Activated naive CD8-positive, alpha-beta T cell treated with anti-CD3 and anti-CD28 coated beads, Interleukin-2, amount 50 U/mL, for 24 hours (primary cell): Measurements from ENCODE around the gene EXOC4.

Source experiments
- ATAC-seq: fragments of 150-1000 bp; cut with Tn5 transposase; one replicate; pipeline ENCODE4 v1.10.0; 2021
- DNase-seq: peaks from one replicate; pipeline ENCODE4 v3.0.0; 2021
- H3K27ac Mint-ChIP-seq: one replicate; pipeline ENCODE4 v1.8.0; 2021; ENCODE audit warnings: mild to moderate bottlenecking, mixed read lengths
- H3K27me3 Mint-ChIP-seq: one replicate; pipeline ENCODE4 v1.8.0; 2021; ENCODE audit warnings: mixed read lengths
- H3K36me3 Mint-ChIP-seq: one replicate; pipeline ENCODE4 v1.8.0; 2021; ENCODE audit warnings: low read depth, mixed read lengths
- H3K4me1 Mint-ChIP-seq: one replicate; pipeline ENCODE4 v1.8.0; 2021; ENCODE audit warnings: mixed read lengths
- H3K4me3 Mint-ChIP-seq: one replicate; pipeline ENCODE4 v1.8.0; 2021; ENCODE audit warnings: mild to moderate bottlenecking, moderate library complexity, mixed read lengths
- H3K9me3 Mint-ChIP-seq: one replicate; pipeline ENCODE4 v1.8.0; 2021; ENCODE audit warnings: mixed read lengths

Gene EXOC4

DNA sequence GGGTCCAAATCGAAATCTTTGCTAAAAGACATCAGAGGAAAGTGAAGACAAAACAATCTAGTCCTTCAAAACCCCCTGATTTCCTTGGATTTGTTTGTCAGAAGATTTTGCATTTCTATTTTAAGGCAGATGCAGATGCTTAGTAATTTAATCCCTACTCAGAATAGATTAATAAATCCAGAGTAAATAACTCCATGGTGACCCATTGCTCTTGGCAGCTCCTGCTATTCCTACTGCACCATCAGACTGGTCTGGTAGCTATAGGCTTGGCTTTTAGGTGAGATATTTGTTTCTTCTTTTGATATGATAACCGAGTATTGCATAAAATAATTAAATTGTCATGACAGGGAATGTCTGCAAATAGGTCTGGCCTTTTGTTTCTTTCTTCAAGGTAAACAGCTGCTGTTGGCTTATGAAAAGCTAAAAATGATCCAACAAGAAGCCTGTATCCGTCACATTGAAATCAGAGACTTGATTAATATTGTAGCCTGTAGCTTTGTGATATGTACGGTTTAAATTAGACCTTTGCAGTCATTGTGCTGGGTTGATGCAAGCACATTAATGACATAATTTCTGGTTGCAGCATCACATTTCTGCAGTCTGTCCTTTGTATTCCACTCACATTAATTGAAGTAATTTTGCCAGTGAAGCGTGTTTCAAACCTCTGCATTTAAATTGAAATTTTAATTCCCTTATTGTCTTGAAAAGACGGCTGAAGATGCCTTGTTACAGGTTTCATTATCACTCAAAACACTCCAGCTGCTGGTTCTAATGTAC lies 40.7 kb downstream of the EXOC4 start:
- H3K27me3 Mint-ChIP-seq = no peaks in the 10 kb centered on the region
- H3K4me1 Mint-ChIP-seq = peaks cover 2% of the 10 kb centered on the region
- H3K9me3 Mint-ChIP-seq = no peaks in the 10 kb centered on the region
- no peak overlapping the region for H3K27ac Mint-ChIP-seq
- ATAC-seq (no peak), DNase-seq (no peak)
- peaks cover 35% of the 10 kb centered on the region for H3K36me3 Mint-ChIP-seq
- H3K4me3 Mint-ChIP-seq = no peak overlapping the region

DNA sequence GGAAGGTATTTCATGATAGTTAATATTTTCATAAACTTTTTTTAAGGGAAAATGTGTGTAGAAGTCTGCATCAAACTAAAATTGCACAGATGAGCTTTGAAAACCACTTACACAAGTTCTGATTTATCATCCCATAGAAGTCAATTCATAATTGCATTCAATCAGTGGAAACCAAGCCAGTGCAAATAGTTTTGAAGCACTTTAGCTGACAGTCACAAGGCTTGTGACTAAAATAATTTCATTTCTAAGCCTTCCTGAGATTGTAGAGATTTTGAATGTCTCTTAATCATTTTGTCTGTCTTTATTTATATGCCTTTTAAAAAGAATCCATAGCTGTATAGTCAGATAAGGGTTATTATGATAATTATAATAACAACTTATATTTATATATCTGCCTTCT lies 41.4 kb downstream of the EXOC4 start:
- ATAC-seq (no peak), DNase-seq (no peak)
- Mint-ChIP-seq H3K9me3 (no peaks in the 10 kb centered on the region), H3K4me3 (no peak overlapping the region), H3K27ac (no peak overlapping the region), H3K4me1 (peaks cover 2% of the 10 kb centered on the region), H3K27me3 (no peaks in the 10 kb centered on the region), H3K36me3 (peaks cover 29% of the 10 kb centered on the region)

DNA sequence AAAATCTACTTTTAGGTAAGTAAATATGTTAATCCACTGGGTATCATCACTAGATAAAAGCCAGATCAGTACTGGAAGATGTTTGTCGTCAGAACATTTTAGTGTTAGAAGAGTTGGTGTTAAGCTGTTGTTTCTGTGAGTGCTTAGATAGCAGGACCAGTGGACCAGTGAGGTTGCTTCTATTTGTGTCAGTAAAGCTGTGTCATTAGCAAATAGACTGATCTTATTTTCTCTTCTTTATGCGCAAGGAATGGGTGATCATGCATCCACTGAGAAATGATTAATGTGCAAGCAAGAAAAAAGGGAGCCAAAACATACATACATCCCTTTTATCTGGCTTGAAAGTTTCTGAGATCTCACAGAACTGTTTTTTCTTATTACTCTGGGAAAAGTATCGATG lies 42.6 kb downstream of the EXOC4 start:
- H3K4me3 Mint-ChIP-seq = no peak overlapping the region
- ATAC-seq (no peak), DNase-seq (no peak)
- no peaks in the 10 kb centered on the region for H3K27me3 Mint-ChIP-seq
- peaks cover 21% of the 10 kb centered on the region for H3K36me3 Mint-ChIP-seq
- H3K9me3 Mint-ChIP-seq = no peaks in the 10 kb centered on the region
- peaks cover 2% of the 10 kb centered on the region for H3K4me1 Mint-ChIP-seq
- H3K27ac Mint-ChIP-seq = no peak overlapping the region

DNA sequence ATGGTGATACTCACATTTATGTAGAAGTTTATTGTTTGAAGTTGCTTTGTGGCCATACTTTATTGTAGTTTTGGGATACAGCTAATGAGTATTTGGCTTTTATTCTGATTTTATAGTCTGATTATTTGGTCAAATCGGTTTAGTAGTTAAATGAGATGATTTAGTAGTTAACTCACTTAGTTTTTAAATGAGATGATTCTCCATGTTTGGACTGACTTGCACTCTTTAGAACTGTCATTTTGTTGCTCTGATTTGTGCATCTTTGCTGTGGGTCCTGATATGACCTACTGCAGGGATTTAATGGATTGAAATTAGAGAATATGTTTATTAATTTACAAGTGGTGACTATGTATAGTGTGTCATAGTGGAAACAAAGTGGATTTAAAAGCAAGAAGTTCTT lies 44.2 kb downstream of the EXOC4 start:
- DNase-seq = no peak
- H3K4me1 Mint-ChIP-seq = no peaks in the 10 kb centered on the region
- no peak overlapping the region for H3K27ac Mint-ChIP-seq
- H3K9me3 Mint-ChIP-seq = no peaks in the 10 kb centered on the region
- no peaks in the 10 kb centered on the region for H3K27me3 Mint-ChIP-seq
- ATAC-seq = no peak
- H3K4me3 Mint-ChIP-seq = no peak overlapping the region
- H3K36me3 Mint-ChIP-seq = peaks cover 10% of the 10 kb centered on the region

DNA sequence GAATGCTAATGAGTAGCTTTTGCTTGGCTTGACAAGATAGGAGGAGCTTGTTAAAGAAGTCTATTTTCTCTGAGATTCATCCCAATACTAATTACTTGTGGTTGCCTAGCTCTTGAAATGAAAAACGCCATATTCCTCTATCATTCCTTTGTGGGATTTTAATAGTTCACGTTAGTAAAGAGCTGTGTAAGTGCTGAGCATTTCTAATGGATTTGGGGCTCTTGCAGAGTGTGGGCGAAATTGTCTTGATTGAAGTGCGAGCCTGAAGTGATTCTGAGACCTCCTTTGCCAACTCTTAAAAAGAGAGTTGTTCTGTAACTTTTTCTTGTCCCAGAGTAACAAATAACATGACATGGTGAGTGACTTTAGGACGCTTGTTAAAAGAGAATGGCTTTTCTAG lies 45.2 kb downstream of the EXOC4 start:
- DNase-seq (no peak), ATAC-seq (no peak)
- Mint-ChIP-seq H3K9me3 (no peaks in the 10 kb centered on the region), H3K27me3 (no peaks in the 10 kb centered on the region), H3K27ac (no peak overlapping the region), H3K4me3 (no peak overlapping the region), H3K36me3 (peaks cover 10% of the 10 kb centered on the region), H3K4me1 (no peaks in the 10 kb centered on the region)

DNA sequence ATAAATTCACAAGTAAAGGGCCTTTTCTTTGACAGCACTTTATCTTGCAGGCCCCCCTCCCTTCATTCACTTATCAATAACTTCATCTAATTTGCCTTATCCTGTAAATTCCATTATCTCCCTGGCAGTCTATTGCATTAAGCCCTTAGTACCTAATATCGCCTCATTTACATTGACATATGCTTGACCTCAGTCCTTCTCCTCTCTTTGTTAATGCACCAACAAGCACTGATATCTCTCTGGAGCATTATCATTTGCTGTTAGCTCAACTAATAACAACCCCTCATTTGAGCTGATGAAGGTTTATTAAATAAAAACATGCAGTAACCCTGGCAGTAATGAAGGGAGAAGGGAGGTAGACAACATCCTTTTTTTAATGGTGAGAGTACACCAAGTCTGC lies 46.8 kb downstream of the EXOC4 start:
- no peaks in the 10 kb centered on the region for H3K9me3 Mint-ChIP-seq
- ATAC-seq (no peak), DNase-seq (no peak)
- H3K27ac Mint-ChIP-seq = no peak overlapping the region
- peaks cover 8% of the 10 kb centered on the region for H3K36me3 Mint-ChIP-seq
- H3K4me3 Mint-ChIP-seq = no peak overlapping the region
- no peaks in the 10 kb centered on the region for H3K4me1 Mint-ChIP-seq
- no peaks in the 10 kb centered on the region for H3K27me3 Mint-ChIP-seq

DNA sequence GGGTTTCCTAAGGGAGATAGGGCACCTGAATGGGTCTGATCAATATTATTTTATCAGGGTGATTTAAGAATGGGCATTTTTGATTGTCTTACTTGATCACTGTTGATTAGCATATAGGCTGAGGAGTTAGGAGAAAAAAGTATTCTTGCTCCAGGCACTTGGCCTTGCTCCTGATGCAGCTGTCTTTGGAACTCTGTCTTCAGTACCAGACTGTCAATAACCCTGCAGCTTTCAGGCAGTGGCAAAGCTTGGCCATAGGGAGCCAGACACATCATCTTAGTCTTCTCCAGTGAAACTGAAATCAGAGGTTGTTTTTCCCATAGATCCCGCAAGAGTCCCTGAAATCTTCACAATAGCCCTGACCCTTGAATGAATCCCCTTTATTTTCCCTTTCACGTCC lies 47.2 kb downstream of the EXOC4 start:
- no peak overlapping the region for H3K27ac Mint-ChIP-seq
- DNase-seq (no peak), ATAC-seq (no peak)
- H3K4me3 Mint-ChIP-seq = no peak overlapping the region
- H3K27me3 Mint-ChIP-seq = no peaks in the 10 kb centered on the region
- H3K9me3 Mint-ChIP-seq = no peaks in the 10 kb centered on the region
- H3K4me1 Mint-ChIP-seq = no peaks in the 10 kb centered on the region
- peaks cover 8% of the 10 kb centered on the region for H3K36me3 Mint-ChIP-seq

DNA sequence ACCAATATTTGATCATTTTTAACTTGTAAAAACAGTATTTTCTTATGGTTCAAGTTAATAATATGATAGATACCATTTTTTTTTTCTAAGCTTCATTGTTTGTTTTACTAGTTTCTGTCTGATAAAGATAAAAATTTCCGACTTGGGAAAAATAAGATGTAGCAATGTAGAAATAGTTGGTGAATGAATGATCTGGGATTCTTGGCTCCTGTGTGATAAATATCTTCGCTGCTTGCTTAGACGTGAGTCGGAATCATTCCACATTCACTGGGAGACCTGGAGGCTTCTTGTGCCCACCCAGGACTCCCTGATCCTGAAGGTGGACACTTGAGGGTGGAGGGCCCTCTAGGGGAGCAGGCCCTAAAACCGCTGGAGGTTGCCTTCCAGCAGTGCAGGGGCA lies 47.9 kb downstream of the EXOC4 start:
- Mint-ChIP-seq H3K4me1 (no peaks in the 10 kb centered on the region), H3K4me3 (no peak overlapping the region), H3K9me3 (no peaks in the 10 kb centered on the region), H3K27me3 (no peaks in the 10 kb centered on the region), H3K36me3 (peaks cover 15% of the 10 kb centered on the region), H3K27ac (no peak overlapping the region)
- ATAC-seq (no peak), DNase-seq (no peak)

DNA sequence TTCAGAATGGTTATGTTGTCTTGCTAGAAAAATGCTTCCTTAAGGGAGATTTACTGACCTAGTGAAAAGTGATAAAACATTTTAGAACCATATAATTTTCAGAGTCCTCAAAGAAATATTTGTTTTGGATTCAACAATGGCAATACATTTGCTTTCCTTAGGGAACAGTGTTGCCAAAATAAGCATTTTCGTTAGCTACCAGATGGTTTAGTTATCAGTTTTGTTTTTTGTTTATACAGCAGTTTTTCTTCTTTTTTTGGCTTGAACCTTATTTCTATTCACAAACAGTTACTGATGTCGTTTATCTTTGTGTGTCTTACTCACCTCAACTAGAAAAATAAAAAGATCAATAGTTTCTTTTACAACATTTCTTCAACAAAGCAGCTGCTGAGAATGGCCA lies 48.6 kb downstream of the EXOC4 start:
- Mint-ChIP-seq H3K27me3 (no peaks in the 10 kb centered on the region), H3K27ac (no peak overlapping the region), H3K9me3 (no peaks in the 10 kb centered on the region), H3K4me3 (no peak overlapping the region), H3K4me1 (no peaks in the 10 kb centered on the region), H3K36me3 (peaks cover 18% of the 10 kb centered on the region)
- DNase-seq (no peak), ATAC-seq (no peak)

DNA sequence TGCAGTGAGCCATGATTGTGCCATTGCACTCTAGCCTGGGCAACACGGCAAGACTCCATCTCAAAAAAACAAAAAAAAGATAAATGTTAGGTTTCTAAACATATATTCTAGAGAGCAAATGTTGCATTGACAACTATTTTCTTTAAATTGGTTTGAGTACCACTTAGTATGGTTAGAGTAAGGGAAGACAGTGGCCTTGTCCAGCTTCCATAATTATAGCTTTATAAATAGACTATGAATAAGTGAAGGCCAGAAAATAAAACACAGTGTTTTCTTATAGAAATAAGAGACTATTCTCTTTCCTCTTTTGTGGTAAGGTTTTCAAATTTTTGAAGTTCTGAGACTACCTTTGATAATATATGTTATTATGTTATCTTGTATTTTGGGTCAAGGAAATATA lies 50.5 kb downstream of the EXOC4 start:
- ATAC-seq (no peak), DNase-seq (no peak)
- Mint-ChIP-seq H3K4me3 (no peak overlapping the region), H3K27ac (no peak overlapping the region), H3K4me1 (no peaks in the 10 kb centered on the region), H3K27me3 (no peaks in the 10 kb centered on the region), H3K9me3 (no peaks in the 10 kb centered on the region), H3K36me3 (peaks cover 32% of the 10 kb centered on the region)

DNA sequence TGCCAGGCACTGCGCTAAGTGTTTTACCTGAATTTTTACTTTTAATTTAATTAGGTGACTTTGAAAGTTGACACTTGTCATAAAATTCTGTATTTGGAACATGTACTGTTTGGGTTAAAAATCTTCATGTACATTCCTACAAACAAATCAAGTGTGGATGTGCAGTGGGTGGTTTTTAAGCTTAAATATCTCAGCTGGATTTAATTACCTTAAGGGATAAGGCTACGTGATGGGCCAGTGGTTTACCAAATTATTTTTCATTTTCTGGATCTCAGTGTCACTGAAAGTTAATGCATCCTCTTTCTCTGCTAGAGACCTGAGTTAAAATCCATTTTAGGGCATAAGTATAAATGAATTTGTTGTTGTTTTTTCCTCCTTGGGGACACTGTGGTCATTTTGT lies 51.1 kb downstream of the EXOC4 start:
- no peak overlapping the region for H3K27ac Mint-ChIP-seq
- H3K36me3 Mint-ChIP-seq = peaks cover 36% of the 10 kb centered on the region
- H3K4me3 Mint-ChIP-seq = no peak overlapping the region
- H3K9me3 Mint-ChIP-seq = no peaks in the 10 kb centered on the region
- DNase-seq = no peak
- no peaks in the 10 kb centered on the region for H3K4me1 Mint-ChIP-seq
- H3K27me3 Mint-ChIP-seq = no peaks in the 10 kb centered on the region
- no peak for ATAC-seq

DNA sequence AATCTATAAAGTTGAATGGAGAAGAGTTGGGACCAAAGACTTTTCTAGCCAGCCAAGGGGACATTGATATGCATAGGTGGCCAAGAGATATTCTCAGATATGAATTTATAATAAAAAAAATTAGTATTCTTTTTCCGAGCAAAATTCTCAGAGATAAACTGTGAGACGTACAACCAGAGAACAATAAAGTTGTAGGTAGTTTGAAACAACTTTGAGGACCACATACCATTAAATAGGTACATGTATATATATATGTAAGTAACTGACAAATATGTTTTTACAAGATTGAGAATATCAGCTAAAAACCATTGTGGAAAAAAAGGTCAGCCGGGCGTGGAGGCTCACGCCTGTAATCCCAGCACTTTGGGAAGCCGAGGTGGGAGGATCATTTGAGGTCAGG lies 56.5 kb downstream of the EXOC4 start:
- H3K4me1 Mint-ChIP-seq = peaks cover 12% of the 10 kb centered on the region
- no peak overlapping the region for H3K27ac Mint-ChIP-seq
- no peaks in the 10 kb centered on the region for H3K9me3 Mint-ChIP-seq
- DNase-seq = no peak
- no peak for ATAC-seq
- peaks cover 41% of the 10 kb centered on the region for H3K36me3 Mint-ChIP-seq
- H3K27me3 Mint-ChIP-seq = no peaks in the 10 kb centered on the region
- H3K4me3 Mint-ChIP-seq = no peak overlapping the region

DNA sequence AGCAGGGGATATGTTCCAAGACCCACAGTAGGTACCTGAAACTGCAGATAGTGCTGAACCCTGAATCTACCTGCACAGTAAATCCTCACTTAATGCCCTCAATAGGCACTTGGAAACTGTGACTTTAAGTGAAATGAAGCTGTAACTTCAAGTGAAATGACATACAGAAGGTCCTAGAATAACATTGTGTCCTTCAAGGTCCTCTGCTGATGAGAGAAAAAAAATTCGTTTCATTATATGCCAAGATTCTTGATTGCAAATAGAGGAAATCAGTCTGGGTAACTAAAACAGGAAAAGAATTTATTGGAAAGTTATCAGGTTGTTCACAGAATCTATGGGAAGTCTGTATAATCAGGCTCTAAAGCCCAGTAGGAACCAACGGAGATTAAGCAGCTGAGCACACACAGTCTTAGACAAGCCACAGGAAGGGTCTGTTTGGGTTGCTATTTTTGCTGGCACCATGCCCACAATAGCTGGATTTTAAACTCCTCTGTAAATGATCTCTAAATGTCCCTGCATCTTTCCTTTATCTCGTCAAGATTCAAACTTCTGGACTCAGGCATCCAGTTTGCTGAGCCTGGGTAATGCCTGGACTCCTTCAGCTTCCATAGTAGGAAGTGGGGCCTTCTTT lies 57.5 kb downstream of the EXOC4 start:
- H3K4me1 Mint-ChIP-seq = peaks cover 12% of the 10 kb centered on the region
- H3K4me3 Mint-ChIP-seq = no peak overlapping the region

DNA sequence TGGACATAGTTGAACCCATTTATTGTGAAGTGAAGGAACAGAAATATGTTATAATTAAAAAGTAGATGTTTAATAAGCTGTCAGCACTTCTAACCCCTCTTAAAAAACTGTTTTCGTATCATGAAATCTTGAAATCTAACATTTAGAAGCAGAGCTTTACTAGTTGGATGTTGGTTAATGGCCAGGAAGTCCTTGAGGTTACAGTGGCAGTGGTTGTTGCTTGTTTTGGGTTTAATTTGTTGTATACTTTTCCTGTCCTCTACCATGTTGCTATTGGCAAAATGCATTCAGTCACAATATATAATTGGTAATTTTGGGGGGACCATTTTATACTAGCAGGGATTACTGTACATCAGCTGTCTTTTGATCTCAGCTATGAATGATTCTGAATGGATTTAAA lies 60.7 kb downstream of the EXOC4 start:
- ATAC-seq (no peak), DNase-seq (no peak)
- H3K27ac Mint-ChIP-seq = no peak overlapping the region
- H3K4me1 Mint-ChIP-seq = peaks cover 12% of the 10 kb centered on the region
- H3K36me3 Mint-ChIP-seq = peaks cover 21% of the 10 kb centered on the region
- H3K27me3 Mint-ChIP-seq = no peaks in the 10 kb centered on the region
- H3K9me3 Mint-ChIP-seq = no peaks in the 10 kb centered on the region
- no peak overlapping the region for H3K4me3 Mint-ChIP-seq

More for the DNA sequence above, 57.5 kb downstream of the EXOC4 start:
- Mint-ChIP-seq H3K27me3 (no peaks in the 10 kb centered on the region), H3K36me3 (peaks cover 39% of the 10 kb centered on the region), H3K27ac (no peak overlapping the region), H3K9me3 (no peaks in the 10 kb centered on the region)
- DNase-seq = no peak
- ATAC-seq = no peak

DNA sequence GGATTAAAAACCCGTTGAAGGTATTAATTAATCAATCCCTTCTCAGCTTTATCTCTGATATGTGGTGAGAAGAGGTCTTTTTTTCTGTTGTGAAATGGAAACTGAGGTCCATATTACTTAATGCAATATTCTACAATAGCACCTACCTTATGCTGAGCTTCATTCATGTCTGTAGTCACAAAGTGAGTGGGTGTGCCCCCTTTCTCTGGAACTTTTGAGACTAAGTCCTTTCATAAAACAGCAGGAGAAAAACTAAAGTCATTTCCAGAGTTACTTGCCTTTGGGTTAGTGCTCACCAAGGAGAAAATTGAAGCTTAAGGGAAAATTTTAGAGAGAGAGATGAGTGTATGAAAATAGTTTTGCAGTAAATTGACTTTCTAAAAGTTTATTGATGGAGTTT lies 61.2 kb downstream of the EXOC4 start:
- Mint-ChIP-seq H3K27ac (no peak overlapping the region), H3K9me3 (no peaks in the 10 kb centered on the region), H3K27me3 (no peaks in the 10 kb centered on the region), H3K36me3 (peaks cover 20% of the 10 kb centered on the region), H3K4me3 (no peak overlapping the region), H3K4me1 (peaks cover 12% of the 10 kb centered on the region)
- ATAC-seq = no peak
- DNase-seq = no peak
